GM12878 (cell line): ENCODE data around the gene POFUT1. TPM values are rescaled to one million over a fixed set of nuclear protein-coding genes. Genes with fewer than 3 reads are reported as not detected.

Source experiments
- E2F4 ChIP-seq: IDR thresholded peaks from 2 replicates; pipeline ENCODE4 v1.6.1; 2012; ENCODE audit warnings: low read depth, low read length, improper control_type of control experiment
- IRF4 ChIP-seq: IDR thresholded peaks from 2 replicates; pipeline ENCODE4 v1.6.1; 2011; ENCODE audit warnings: low read depth, low read length
- KAT2A ChIP-seq: conservative IDR thresholded peaks from 2 replicates; pipeline ENCODE4 v1.6.1; 2011; ENCODE audit warnings: low read depth, low read length; ENCODE audit not compliant: control insufficient read depth
- NR2C1 ChIP-seq: fragments of 450-650 bp; IDR thresholded peaks from 2 replicates; pipeline ENCODE4 v1.6.1; 2017; ENCODE audit warnings: antibody characterized with exemption, mild to moderate bottlenecking, moderate library complexity
- NR2C2 ChIP-seq: IDR thresholded peaks from 2 replicates; pipeline ENCODE4 v1.6.1; 2011; ENCODE audit warnings: borderline replicate concordance, low read depth; ENCODE audit not compliant: control insufficient read depth, insufficient read length
- SREBF2 ChIP-seq: IDR thresholded peaks from 2 replicates; pipeline ENCODE4 v1.6.1; 2012; ENCODE audit warnings: mild to moderate bottlenecking, low read length
- ZNF217 ChIP-seq: fragments of 450-650 bp; IDR thresholded peaks from 2 replicates; pipeline ENCODE4 v1.6.1; 2017; ENCODE audit warnings: antibody characterized with exemption, mild to moderate bottlenecking
- polyA plus RNA-seq, 11 experiments: library from polyadenylated mRNA; depleted of rRNA in 4 of 11; unstranded in 6 of 11; stranded (reverse) in 5 of 11; fragments of >200 nt; fragmentation: Nextera tagmentation in 4 of 11; fragmentation: Illumina TruSeq in 1 of 11; extraction: Ambion mirVana in 4 of 11; extraction: Trizol in 1 of 11; gene quantifications; 1 replicate in 1 of 11; 2 replicates in 10 of 11; pipeline versions ENCODE4 v1.2.1 to v1.2.3, GENCODE V29; 2011 to 2016; ENCODE audit warnings: inconsistent platforms in 2 of 11, missing spikeins in 2 of 11, low read depth in 1 of 11
- total RNA-seq, 4 experiments: library from RNA; depleted of rRNA in 3 of 4; stranded (reverse); fragments of >200 nt in 3 of 4; fragmentation: Illumina TruSeq in 1 of 4; extraction: Trizol in 1 of 4; gene quantifications; 2 replicates each; pipeline versions ENCODE4 v1.2.1 to v1.2.3, GENCODE V29; 2013 to 2021
- TF ChIP-seq, protein P1 (sequence below): fragments of 450-650 bp; IDR thresholded peaks from 2 replicates; pipeline ENCODE4 v1.6.1; 2017; ENCODE audit warnings: mild to moderate bottlenecking, low read depth, inconsistent platforms; ENCODE audit not compliant: poor library complexity, severe bottlenecking
- TF ChIP-seq, protein P2 (sequence below): fragments of 450-650 bp; IDR thresholded peaks from 2 replicates; pipeline ENCODE4 v1.6.1; 2017; ENCODE audit warnings: mild to moderate bottlenecking, moderate library complexity
- TF ChIP-seq, protein P3 (sequence below): fragments of 450-650 bp; IDR thresholded peaks from 2 replicates; pipeline ENCODE4 v1.6.1; 2016; ENCODE audit warnings: mild to moderate bottlenecking

Gene POFUT1
- total and polyA plus RNA-seq, 10 of the 15 experiments (the other 5 are each of a cell fraction or from before 2014, with no cell fraction given), result 2.6 to 33.4 (median 23.1) TPM

DNA sequence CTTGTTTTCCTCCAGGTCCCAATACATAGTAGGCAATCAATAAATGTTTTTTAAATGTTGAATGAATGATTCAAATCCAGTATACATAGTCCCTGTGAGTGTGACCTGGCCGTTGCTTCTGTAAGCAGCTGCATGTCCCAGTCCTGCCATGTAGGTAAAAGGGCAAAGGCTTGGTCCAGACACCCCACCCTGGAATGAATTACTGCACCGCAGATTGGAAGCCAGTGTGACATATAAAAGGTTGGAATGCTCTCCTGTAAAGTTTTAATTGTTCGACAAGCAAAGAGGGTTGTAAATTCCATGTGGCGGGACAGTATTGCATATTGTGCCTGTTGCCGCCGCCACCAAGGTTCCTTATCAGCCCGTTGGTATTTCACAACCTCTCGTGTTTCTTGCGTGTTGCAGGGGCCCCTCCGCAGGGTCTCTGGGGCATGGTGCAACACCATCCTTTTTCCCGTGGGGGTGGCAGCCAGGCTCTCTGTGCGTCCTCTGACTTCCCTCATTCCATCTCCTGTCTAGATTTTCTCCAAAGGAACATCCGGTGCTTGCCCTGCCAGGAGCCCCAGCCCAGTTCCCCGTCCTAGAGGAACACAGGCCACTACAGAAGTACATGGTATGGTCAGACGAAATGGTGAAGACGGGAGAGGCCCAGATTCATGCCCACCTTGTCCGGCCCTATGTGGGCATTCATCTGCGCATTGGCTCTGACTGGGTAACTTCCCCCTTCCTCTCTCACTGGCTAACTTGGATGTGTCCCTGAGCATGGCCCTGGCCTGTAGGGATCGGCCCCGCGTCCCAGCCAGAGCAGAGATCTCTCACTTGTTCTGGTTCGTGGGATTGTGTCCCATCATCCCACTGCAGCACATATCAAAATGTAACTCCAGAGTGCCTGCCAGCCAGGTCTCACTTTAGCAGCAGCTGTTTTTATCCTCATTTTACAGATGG lies 20.3 kb downstream of the POFUT1 start (continued):
- TF ChIP-seq NR2C2 (no peak), ZNF217 (no peak), SREBF2 (no peak), NR2C1 (no peak), KAT2A (no peak), E2F4 (no peak), IRF4 (no peak)
- TF ChIP-seq, protein P1, sequence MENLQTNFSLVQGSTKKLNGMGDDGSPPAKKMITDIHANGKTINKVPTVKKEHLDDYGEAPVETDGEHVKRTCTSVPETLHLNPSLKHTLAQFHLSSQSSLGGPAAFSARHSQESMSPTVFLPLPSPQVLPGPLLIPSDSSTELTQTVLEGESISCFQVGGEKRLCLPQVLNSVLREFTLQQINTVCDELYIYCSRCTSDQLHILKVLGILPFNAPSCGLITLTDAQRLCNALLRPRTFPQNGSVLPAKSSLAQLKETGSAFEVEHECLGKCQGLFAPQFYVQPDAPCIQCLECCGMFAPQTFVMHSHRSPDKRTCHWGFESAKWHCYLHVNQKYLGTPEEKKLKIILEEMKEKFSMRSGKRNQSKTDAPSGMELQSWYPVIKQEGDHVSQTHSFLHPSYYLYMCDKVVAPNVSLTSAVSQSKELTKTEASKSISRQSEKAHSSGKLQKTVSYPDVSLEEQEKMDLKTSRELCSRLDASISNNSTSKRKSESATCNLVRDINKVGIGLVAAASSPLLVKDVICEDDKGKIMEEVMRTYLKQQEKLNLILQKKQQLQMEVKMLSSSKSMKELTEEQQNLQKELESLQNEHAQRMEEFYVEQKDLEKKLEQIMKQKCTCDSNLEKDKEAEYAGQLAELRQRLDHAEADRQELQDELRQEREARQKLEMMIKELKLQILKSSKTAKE, result no peak
- TF ChIP-seq, protein P2, sequence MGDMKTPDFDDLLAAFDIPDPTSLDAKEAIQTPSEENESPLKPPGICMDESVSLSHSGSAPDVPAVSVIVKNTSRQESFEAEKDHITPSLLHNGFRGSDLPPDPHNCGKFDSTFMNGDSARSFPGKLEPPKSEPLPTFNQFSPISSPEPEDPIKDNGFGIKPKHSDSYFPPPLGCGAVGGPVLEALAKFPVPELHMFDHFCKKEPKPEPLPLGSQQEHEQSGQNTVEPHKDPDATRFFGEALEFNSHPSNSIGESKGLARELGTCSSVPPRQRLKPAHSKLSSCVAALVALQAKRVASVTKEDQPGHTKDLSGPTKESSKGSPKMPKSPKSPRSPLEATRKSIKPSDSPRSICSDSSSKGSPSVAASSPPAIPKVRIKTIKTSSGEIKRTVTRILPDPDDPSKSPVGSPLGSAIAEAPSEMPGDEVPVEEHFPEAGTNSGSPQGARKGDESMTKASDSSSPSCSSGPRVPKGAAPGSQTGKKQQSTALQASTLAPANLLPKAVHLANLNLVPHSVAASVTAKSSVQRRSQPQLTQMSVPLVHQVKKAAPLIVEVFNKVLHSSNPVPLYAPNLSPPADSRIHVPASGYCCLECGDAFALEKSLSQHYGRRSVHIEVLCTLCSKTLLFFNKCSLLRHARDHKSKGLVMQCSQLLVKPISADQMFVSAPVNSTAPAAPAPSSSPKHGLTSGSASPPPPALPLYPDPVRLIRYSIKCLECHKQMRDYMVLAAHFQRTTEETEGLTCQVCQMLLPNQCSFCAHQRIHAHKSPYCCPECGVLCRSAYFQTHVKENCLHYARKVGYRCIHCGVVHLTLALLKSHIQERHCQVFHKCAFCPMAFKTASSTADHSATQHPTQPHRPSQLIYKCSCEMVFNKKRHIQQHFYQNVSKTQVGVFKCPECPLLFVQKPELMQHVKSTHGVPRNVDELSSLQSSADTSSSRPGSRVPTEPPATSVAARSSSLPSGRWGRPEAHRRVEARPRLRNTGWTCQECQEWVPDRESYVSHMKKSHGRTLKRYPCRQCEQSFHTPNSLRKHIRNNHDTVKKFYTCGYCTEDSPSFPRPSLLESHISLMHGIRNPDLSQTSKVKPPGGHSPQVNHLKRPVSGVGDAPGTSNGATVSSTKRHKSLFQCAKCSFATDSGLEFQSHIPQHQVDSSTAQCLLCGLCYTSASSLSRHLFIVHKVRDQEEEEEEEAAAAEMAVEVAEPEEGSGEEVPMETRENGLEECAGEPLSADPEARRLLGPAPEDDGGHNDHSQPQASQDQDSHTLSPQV, result no peak
- TF ChIP-seq, protein P3, sequence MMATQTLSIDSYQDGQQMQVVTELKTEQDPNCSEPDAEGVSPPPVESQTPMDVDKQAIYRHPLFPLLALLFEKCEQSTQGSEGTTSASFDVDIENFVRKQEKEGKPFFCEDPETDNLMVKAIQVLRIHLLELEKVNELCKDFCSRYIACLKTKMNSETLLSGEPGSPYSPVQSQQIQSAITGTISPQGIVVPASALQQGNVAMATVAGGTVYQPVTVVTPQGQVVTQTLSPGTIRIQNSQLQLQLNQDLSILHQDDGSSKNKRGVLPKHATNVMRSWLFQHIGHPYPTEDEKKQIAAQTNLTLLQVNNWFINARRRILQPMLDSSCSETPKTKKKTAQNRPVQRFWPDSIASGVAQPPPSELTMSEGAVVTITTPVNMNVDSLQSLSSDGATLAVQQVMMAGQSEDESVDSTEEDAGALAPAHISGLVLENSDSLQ, result no peak
